Pulmonary artery endothelial cell (primary cell): ENCODE results near the gene SRPRB. TPM values are rescaled to one million over a fixed set of nuclear protein-coding genes. Genes with fewer than 3 reads are reported as not detected.

Experiments
- DNase-seq: peaks from one replicate; pipeline ENCODE4 v3.0.0-alpha.2; 2011; ENCODE audit warnings: low read depth, low spot score
- total RNA-seq: library from RNA; depleted of rRNA; stranded (reverse); fragments of >200 nt; gene quantifications from 2 replicates; pipeline ENCODE4 v1.2.3, GENCODE V29; 2014

SRPRB gene
- total RNA-seq, 1 donor from 2014 or later = 70.0 TPM

DNA sequence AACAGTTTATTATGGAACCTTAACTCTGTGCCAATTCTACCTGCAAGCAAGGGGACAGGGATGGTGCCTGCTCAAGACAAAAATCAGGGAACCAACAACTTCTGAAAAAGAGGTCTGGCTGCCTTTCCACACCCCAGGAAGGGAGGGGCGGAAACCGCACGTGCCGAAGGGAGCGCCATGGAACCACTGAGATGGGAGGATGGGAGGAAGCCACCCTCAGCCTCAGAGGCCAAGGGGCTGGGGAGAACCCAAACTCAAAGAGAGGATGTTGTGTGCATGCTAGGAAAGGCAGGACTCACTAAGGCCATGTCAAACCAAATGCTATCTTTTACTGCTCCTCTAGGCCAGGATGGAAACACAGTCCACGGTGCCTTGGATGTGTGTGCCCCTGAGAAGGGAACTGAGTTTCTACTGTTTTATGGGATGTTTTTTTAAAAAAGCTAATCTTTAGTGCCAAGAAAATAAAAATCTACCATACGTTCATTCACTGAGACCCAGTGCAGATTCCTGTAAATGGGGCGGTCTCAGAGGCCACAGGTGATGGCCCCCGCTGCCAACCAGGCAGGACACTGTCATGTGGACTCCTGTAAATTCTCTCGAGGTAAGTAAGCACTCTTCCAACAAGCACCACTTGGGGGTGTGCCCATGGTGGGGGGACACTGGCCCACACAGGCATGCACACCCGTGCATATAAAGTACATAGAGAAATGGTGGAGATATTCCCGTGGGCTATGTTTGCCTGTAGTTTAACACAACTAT lies 20.5 kb downstream of the SRPRB start:
- DNase-seq = no peak

DNA sequence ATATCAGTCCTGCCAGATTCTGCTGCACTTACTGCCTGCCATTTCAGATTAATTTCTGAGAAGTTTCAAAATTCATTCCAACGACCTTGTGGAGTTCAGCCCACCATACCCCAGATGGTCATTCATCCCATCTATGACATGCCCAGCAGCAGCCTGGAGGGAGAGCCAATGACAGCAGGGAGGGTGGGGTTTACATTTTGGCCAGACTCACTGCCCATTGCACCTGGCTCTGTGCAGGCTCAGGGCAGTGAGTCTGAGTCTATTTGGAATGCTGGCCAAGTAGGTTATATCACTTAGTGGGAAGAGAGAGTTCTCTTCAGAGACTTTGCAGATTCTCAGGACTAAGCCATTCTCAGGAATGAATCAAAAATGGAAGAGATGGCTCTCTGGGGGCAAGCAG lies 21.5 kb downstream of the SRPRB start:
- no peak for DNase-seq

DNA sequence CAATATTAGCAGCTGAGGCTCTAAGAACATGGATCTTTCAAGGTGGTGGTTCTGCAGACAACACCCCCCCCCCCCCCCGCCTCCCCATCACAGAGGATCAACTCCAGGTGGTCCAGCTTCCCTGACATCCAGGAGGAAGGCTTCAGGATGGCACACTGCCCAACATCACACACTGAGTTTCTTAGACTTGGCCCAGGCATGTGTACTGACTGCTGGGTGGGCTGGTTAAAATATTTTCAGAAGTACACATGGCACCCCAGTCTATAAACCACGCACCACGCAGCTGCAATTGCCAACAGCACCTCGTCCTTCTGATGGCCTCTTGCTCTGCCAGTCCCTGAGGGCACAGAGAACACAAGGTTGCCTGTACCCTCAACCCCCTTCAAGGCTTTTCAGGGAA lies 22.1 kb downstream of the SRPRB start:
- DNase-seq = no peak

DNA sequence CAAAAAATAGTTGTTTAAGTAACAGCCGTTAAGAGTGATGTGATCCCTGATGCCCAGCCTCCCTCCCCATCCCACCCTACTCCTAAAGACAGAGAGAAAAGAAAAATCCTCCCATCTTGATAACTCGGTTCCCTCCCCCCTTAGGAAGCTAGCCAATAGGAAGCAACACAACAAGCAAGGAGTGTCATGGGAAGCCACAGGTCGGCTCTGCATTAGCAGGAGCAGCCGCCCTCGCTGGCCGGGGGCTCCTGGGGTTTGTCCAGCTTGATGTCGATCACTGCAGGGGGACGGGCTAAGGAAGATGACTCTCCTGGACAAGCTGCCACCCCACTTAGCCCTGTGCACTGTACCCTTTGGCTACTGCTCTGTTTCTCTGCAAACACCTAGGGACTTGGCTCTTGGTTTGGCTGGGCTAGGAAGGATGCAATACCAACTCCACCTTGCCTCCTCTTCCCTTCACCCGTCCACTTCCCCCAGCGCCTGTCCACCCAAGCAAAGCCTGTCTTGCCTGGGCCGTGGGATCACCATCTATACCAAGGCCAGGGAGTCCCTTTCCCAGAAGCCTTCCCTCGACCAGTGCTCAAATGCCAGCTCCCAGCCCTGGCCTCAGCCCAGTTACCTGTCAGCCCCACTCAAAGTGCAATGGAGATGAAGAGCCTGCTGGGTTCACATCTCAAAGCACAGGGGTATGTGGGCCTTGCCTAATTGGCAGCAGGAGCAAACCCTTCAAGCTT lies 23.1 kb downstream of the SRPRB start:
- DNase-seq = no peak

DNA sequence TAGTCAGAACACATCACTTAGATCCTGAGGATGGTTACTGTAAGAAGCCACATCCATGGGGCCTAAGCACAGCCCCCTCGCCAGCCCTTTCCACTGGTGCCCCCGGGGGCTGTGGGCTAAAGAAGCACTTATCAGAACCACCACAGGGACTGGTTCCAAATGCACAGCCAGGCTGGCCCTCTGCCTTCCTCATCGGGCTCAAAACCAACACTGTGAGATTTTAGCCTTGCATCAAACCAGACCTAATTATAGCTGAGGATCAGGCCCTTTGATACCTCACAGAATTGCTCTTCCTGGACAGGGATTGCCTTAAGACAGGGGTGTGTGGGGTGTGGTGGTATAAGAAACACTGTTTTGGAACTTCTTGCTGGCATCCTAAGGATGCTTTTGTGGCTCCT lies 23.7 kb downstream of the SRPRB start:
- DNase-seq = no peak

DNA sequence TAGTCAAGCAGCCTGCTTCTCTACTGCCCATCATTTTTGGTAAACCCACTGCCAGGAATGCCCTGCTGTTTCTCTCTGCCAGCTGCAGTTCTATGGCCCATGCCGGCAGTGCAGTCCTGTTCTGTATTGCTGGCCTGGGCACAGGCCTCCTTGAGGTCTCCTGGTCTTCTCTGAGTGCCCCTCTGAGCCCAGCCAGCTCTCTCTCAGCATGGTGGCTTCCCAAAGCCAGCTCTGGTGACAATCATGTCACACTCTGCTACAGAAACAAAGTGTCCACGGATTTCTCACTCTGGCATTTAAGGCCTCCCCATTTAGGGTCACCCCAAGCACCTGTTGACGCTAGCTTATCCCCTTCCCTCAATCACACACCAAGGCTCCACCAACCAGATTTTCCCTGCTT lies 24.5 kb downstream of the SRPRB start:
- no peak for DNase-seq

DNA sequence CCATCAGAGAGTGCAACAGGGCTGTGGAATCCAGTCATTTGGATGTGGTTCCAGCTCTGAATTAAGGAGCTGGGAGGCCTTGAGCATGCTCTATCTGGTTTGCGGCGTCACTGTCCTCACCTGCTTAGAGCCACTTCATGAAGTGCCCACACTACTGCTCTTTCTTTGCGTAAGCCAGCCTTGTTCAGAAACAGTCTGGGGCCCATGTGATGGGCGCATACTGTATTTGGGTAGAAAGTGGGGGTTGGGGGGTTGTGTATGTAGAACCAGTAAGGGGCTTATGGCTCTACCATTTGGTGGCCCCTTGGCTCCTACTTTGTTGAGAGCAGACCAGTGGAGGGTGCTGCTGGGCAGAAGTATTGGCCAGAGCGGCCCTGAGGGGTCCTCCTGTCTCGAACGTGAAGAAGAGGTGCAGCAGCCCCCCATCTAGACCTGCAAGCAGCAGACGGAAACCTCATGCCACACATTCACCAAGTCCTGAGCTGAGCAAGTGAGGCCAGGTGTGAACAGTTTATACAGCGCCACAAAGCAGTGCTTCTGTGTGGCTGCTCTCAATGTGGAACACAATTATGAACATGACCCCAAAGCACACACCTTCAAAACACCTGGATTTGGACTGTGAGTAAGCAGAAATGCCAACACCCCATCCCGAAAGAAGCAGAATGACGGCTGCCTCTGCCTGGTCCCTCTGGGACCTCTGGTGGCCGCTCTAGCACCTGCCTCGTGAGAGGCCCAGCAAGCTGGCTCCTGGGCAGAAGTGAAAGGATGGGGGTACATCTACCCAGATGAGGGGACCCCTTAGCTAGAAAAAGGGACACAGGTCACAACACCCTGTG lies 26.6 kb downstream of the SRPRB start:
- DNase-seq = no peak

DNA sequence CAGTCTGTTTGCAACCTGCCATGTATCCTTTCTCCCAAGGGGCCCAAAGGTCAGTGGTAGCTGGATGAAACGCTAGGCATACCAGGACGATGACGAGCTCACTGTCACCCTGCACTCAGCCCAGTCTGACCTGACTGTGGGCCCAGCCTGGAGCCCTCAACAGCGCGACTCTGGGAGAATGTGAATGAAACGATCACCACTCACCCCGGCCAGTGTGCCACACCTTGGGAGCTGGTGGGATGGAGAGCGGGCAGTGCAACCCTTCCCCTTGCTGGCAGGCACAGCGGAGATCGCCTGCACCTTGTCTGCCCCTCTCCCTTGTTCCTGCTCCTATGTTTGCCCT lies 27.2 kb downstream of the SRPRB start:
- DNase-seq = no peak

DNA sequence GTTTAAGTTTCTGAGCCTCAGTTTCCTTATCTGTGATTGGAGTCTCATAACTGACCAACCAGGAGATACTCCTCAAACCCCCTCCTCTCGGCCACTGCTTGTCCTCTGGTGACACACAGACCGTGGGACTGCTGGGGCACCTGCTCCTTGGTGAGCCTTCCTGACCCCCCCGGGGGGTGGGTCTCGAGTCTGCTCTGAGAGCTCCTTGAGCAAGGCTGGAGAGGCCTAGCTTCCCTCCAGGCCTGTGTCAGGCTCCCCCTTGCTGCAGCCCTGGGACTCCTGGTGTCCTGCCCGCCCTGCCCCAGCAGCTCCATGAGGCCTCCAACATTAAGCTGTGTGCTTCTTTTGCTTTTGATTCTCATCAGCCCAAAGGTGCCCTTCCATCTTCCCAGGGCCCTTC lies 27.7 kb downstream of the SRPRB start:
- no peak for DNase-seq

DNA sequence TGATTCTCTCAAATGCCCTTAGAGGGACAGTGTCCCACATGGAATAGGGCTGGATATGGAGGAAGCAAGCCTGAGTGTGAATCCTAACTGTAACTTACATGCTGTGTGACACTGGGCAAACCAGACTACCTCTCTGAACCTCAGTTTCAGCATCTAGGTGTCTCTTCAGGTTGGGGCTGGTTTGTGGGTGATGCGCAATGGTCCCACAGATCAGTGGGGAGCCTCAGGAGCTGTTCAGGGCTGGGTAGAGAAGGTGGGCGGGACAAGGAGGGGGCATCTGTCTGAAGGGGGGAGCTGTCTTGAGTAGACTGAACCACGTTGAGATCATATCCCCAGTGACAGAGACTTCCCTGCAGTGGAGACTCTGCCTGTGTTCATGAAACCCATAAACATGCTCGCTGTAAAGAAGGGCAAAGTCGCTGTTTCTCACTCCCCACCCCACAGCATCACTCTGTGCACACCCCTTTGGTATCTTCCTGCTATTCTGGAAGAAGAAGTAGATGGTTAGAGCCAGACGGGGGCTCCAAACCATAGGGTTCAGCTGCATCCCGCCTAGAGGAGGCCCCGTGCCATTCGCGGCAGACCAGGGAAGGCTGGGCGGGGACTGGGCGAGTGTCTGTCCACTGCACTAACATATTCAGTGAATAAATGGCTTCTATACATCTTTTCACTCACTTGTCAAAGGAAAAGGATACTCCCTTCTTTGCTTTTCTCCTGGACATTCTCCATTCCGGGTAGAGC lies 28.4 kb downstream of the SRPRB start:
- DNase-seq = no peak

DNA sequence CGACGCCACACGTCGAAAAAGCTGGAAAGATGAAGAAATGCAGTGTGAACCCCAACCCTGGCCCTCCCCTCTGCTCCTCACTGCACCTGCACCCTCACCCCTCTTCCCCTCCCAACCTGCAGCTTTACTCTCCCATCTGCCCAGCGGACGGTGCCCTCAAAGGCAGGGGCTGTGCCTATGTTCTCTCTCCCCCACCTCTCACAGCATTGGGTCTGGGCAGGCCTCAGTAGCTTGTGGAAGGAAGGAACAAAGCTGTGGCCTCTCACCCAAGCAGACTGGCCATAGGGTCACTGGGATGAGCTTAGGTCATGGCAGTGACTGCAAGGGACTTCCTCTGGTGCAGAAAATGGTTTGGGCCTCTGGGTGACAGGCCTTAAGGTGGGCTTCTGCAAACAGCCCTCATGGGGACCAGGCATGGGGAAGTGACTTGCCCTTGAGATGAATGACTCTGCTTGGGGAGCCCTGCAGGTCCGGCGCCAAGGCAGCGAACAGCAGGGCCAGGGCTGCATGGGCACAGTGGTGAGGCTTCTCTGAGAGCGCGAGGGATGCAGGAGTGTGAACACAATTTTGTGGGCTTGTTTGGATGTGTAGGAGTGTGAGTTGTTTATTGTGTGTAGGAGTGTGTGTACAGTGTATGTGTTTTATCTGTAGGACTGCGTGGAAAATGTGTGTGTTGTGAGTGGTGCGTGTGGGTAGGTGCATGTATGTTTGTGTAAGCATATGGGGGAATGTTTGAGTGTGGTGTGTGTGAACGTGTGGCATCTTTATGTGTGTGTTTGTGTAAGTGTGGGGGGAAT lies 29.2 kb downstream of the SRPRB start:
- no peak for DNase-seq

DNA sequence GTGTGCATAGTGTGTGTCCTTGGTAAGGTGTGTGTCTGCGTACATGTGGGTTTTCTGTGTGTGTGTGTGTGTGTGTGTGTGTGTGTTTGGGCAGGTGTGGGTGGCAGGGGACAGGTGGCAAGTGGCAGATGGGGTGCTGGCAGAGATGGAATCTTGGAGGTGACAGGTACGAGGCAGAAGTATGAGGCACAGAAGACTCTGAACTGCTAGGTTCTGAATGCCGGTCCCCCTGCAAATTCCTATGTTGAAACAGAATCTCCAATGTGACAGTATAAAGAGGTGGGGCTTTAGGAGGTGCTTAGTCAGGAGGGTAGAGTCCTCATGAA lies 29.8 kb downstream of the SRPRB start:
- DNase-seq = no peak

DNA sequence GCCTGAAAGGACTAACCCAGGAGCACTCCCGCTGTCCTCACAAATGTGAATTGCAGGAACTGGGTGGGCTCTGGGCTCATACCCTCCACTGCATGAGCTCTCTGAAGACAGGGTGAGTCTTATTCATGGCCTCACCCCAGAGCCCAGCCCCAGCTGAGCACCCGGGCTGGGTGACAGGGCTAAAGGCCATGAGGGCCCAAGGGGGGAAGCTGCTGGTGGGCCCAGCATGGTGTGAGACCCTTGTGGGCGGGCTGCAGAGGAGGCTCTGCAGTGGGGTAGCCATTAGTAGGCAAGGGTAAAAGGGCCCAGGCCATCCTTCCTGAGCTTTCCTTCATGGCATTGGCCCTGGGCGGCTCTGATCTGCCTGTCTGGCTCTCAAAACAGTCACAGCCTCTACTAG lies 30.3 kb downstream of the SRPRB start:
- DNase-seq = no peak

DNA sequence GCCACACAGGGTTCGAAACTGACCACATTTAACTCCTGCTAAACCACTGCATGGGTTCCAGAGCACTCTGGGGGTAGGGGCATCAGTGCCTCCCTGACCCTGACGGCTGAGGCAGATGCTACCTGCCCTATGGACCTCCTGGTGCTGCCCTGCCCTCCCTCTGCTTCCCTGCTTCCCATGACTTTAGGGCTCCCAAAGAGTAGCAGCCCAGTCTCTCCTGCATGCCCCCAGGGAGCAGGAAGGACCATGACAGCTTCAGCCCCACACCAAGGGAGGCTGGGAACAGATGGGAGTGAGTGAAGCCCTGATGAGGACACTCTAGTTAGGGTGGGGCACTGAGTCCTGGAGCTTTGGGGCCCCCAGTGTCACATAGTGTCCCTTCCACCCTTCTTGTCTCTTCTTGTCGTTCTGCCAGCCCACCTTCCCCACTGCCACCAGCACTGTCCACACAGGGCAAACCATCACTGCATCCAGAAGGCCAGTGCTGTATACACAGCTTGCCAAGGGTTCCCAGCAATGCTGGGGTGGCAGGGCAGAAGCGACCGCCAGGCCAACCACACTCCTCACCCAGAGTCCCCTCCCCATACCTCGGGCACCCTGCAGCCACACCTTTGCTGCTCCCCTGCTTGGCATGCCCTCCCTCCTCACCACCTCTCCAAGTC lies 31.0 kb downstream of the SRPRB start:
- DNase-seq = no peak

DNA sequence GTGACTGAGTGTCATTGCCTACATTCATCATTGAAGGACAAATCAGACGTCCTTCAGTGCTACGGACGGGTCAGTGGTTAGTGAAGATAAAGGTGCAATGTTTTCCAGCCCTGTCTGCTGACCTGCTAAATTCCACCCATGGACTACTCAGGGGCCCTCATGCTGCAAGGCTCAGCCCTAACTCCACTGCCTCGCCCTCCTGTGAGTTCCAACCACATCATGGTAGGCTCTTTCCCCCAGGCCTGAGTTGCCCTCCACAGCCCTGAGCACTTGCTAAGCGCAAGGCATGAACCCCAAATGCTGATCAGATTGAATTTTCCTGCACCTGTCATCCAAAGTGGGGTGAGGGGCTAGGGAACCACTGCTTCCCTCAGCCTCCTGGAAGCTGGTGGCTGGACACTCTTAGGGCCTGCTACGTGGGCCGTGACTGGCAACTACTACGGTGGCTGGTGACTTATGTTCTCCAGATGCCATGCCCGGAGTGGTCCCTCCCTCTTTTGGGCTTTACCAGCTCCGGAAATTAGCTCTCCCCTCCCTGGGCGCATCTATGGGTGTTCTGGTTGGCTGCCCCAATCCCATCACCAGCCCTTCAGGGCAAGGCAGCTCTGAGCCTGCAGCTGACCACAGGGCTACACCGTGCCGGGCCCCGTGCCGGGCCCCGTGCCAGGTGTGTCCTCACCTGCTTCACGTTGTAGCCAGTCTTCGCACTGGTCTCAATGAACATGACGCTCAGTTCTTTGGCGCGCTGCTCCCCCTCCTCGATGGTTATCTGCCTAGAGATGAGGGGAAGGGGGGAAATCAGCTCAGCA lies 32.1 kb downstream of the SRPRB start:
- no peak for DNase-seq

DNA sequence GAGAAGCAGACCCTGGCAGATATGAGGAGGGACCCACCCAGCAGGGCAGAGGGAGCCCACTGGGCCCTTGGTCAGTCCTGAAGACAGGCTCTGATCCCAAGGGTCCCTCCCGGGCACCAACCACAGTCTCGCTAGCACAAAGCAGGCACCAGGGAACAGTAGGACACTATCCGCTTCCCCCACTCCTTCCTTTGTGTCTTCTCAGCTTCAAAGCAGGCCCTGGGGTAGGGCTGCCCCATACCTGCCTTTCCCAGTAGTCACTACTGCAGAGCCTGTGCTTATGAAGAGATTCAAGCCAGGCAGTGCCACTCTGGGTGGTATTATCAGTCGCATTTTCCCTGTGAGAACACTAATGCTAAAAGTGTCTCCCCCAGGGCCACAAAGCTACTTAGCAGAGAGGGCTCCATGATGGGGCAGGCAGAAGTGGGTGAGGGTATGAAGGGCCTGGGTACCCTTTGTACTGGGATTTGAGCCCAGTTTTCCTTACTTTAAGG lies 32.7 kb downstream of the SRPRB start:
- DNase-seq = no peak

DNA sequence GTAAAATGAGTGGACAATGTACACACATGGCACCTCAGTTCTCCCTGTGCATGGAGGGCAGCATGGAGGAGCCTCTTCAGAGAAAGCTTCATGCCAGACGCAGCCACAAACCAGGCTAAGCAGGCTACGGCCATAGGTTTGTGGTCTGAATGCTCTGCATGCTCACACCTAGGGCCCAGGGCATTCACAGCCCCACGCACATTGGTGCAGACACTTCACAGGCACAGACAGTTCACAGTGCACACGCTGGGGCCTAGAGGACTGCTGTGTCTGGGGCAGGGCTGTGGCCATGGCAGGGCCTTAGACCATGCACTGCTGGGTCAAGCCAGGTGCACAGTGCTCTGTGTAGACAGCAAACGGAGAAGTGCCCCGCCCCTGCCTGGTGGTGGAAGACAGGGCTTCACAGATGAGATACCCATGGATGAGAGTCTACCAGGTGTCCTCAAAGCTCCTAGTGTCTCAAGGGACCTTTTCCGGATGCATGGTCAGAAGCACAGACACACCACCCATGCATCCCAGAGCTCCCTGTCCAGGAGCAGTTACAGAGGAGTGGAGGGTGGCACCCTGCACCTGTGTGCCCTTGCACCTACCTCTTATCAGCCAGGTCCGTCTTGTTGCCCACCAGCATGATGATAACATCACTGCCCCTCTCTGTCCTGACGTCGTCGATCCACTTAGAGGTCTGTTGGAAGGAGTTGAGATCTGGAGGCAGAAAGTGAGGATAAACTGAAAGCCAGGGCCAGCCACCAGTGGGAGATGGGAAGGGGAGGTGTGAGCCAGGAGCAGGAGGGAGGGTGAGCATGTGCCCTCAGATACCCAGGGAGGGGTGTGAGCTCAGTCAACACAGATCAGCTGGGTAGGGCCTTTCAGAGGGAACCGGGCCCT lies 33.5 kb downstream of the SRPRB start:
- no peak for DNase-seq

DNA sequence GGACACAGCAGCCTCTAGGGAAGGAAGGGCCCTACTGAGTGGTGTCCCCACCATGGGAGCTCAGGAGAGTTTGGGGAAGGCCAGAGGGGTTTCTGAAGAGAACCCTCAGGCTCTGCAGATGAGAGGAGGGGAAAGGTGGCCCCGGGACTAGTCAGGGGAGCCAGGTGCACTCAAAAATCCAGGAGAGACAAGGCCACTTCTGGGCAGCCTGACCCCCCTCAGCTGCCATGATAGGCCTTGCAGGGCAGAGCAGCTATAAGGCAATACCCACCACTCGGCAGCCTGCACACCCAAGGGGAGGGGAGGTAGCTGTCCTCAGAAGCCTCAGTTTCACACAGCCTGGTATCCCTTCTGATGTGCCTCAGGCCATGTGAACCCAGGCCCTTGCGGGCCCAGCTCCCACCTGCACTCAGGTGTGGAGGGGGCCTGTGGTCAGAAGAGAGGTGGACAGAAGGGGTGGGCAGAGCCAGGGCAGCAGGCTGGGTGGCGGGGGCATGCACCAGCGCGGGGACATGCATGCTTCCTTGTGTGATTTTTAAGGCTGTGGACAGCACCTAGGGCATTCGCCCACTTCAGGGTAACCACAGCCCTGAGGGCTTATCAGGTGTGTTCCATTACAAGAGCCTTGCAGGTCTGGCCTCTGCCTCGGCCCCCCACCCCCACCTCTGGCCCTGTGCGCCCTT lies 34.6 kb downstream of the SRPRB start:
- DNase-seq = no peak
